Mucosa of rectum (tissue), 2 donors: ENCODE measurements around the gene LAMA2.

Experiments used
- H3K27ac ChIP-seq, 2 donors: one replicate each; pipeline ENCODE4 v1.7.0; 2013; ENCODE audit warnings: inconsistent platforms in 2 of 2, low read depth in 2 of 2, low read length in 2 of 2
- H3K27me3 ChIP-seq, 2 donors: one replicate each; pipeline ENCODE4 v1.7.0; 2013; ENCODE audit warnings: low read length in 2 of 2; ENCODE audit not compliant: control insufficient read depth in 2 of 2, insufficient read depth in 2 of 2
- H3K36me3 ChIP-seq, 2 donors: one replicate each; pipeline ENCODE4 v1.7.0; 2013; ENCODE audit warnings: low read length in 2 of 2; ENCODE audit not compliant: control insufficient read depth in 2 of 2, insufficient read depth in 2 of 2
- H3K4me1 ChIP-seq, 2 donors: one replicate each; pipeline ENCODE4 v1.7.0; 2013; ENCODE audit warnings: low read length in 2 of 2, mild to moderate bottlenecking in 1 of 2; ENCODE audit not compliant: control insufficient read depth in 2 of 2, insufficient read depth in 2 of 2
- H3K4me3 ChIP-seq, 2 donors: one replicate each; pipeline ENCODE4 v1.7.0; 2013; ENCODE audit warnings: low read length in 2 of 2
- H3K9ac ChIP-seq, 2 donors: one replicate each; pipeline ENCODE4 v1.7.0; 2013; ENCODE audit warnings: low read length in 2 of 2, low read depth in 1 of 2, mild to moderate bottlenecking in 1 of 2
- H3K9me3 ChIP-seq, 2 donors: one replicate each; pipeline ENCODE4 v1.7.0; 2013; ENCODE audit warnings: low read length in 2 of 2; ENCODE audit not compliant: control insufficient read depth in 2 of 2
- donor health status: healthy.
- donor health status: Normal muscosa, but diverticular disease.

LAMA2 gene

GRCh38 chr6:129324345-129324744 is 441.4 kb downstream of the LAMA2 start:
- no peak overlapping the region for H3K4me3 ChIP-seq

GRCh38 chr6:129329678-129330077 is 446.7 kb downstream of the LAMA2 start:
- Histone ChIP-seq H3K9me3 (no peaks in the 10 kb centered on the region), H3K4me3 (no peak overlapping the region), H3K27me3 (no peaks in the 10 kb centered on the region), H3K27ac (no peak overlapping the region), H3K36me3 (no peaks in the 10 kb centered on the region), H3K9ac (no peak overlapping the region), H3K4me1 (no peaks in the 10 kb centered on the region)

More at GRCh38 chr6:129324345-129324744, 441.4 kb downstream of the LAMA2 start:
- Histone ChIP-seq H3K4me1 (no peaks in the 10 kb centered on the region), H3K9me3 (no peaks in the 10 kb centered on the region), H3K27ac (no peak overlapping the region), H3K9ac (no peak overlapping the region), H3K27me3 (no peaks in the 10 kb centered on the region), H3K36me3 (no peaks in the 10 kb centered on the region)

GRCh38 chr6:129331450-129332138 is 448.7 kb downstream of the LAMA2 start:
- Histone ChIP-seq H3K9ac (no peak overlapping the region), H3K4me1 (no peaks in the 10 kb centered on the region), H3K4me3 (no peak overlapping the region), H3K27me3 (no peaks in the 10 kb centered on the region), H3K9me3 (no peaks in the 10 kb centered on the region), H3K27ac (no peak overlapping the region), H3K36me3 (no peaks in the 10 kb centered on the region)

- Histone ChIP-seq H3K9ac (no peak overlapping the region), H3K27ac (no peak overlapping the region), H3K4me3 (no peak overlapping the region), H3K4me1 (no peaks in the 10 kb centered on the region), H3K9me3 (no peaks in the 10 kb centered on the region), H3K27me3 (no peaks in the 10 kb centered on the region), H3K36me3 (no peaks in the 10 kb centered on the region)
Measured at GRCh38 chr6:129335792-129336191, 452.9 kb downstream of the LAMA2 start.

GRCh38 chr6:129338683-129339082 is 455.7 kb downstream of the LAMA2 start:
- no peaks in the 10 kb centered on the region for H3K36me3 ChIP-seq
- no peak overlapping the region for H3K4me3 ChIP-seq
- no peaks in the 10 kb centered on the region for H3K9me3 ChIP-seq
- H3K4me1 ChIP-seq: no peaks in the 10 kb centered on the region
- H3K27me3 ChIP-seq: no peaks in the 10 kb centered on the region
- H3K9ac ChIP-seq: no peak overlapping the region
- no peak overlapping the region for H3K27ac ChIP-seq

GRCh38 chr6:129340983-129341382 is 458.0 kb downstream of the LAMA2 start:
- no peaks in the 10 kb centered on the region for H3K36me3 ChIP-seq
- H3K27me3 ChIP-seq: no peaks in the 10 kb centered on the region
- H3K9ac ChIP-seq: no peak overlapping the region
- H3K4me1 ChIP-seq: no peaks in the 10 kb centered on the region
- H3K4me3 ChIP-seq: no peak overlapping the region
- H3K9me3 ChIP-seq: no peaks in the 10 kb centered on the region
- H3K27ac ChIP-seq: no peak overlapping the region

- H3K27ac ChIP-seq: no peak overlapping the region
- no peaks in the 10 kb centered on the region for H3K4me1 ChIP-seq
Measured at GRCh38 chr6:129342243-129342642, 459.3 kb downstream of the LAMA2 start.

GRCh38 chr6:129342796-129343195 is 459.9 kb downstream of the LAMA2 start:
- H3K9me3 ChIP-seq: no peaks in the 10 kb centered on the region
- no peaks in the 10 kb centered on the region for H3K4me1 ChIP-seq
- no peak overlapping the region for H3K27ac ChIP-seq
- no peak overlapping the region for H3K9ac ChIP-seq
- no peak overlapping the region for H3K4me3 ChIP-seq
- H3K36me3 ChIP-seq: no peaks in the 10 kb centered on the region
- H3K27me3 ChIP-seq: no peaks in the 10 kb centered on the region

More at GRCh38 chr6:129342243-129342642, 459.3 kb downstream of the LAMA2 start:
- Histone ChIP-seq H3K9me3 (no peaks in the 10 kb centered on the region), H3K27me3 (no peaks in the 10 kb centered on the region), H3K4me3 (no peak overlapping the region), H3K36me3 (no peaks in the 10 kb centered on the region), H3K9ac (no peak overlapping the region)

GRCh38 chr6:129344379-129344778 is 461.4 kb downstream of the LAMA2 start:
- Histone ChIP-seq H3K9ac (no peak overlapping the region), H3K27ac (no peak overlapping the region)

GRCh38 chr6:129345890-129346289 is 463.0 kb downstream of the LAMA2 start:
- Histone ChIP-seq H3K9ac (no peak overlapping the region), H3K4me1 (no peaks in the 10 kb centered on the region), H3K4me3 (no peak overlapping the region), H3K27me3 (no peaks in the 10 kb centered on the region), H3K27ac (no peak overlapping the region), H3K9me3 (no peaks in the 10 kb centered on the region), H3K36me3 (no peaks in the 10 kb centered on the region)

More at GRCh38 chr6:129344379-129344778, 461.4 kb downstream of the LAMA2 start:
- Histone ChIP-seq H3K4me3 (no peak overlapping the region), H3K27me3 (no peaks in the 10 kb centered on the region), H3K4me1 (no peaks in the 10 kb centered on the region), H3K9me3 (no peaks in the 10 kb centered on the region), H3K36me3 (no peaks in the 10 kb centered on the region)
